Esophagus muscularis mucosa (tissue), 3 donors: ENCODE measurements around the gene PI4K2A.

ENCODE experiments used
- CTCF ChIP-seq, 3 experiments: fragments of 200-600 bp in 2 of 3; fragments of 450-650 bp in 1 of 3; sonication (generic) in 2 of 3; IDR thresholded peaks; one replicate each; pipeline ENCODE4 v1.5.1; 2017 to 2019; ENCODE audit warnings: antibody characterized with exemption in 3 of 3, mild to moderate bottlenecking in 2 of 3, moderate library complexity in 1 of 3
- POLR2AphosphoS5 ChIP-seq, 2 donors: sonication (generic); formaldehyde crosslinking; IDR thresholded peaks; one replicate each; pipeline ENCODE4 v1.6.1; 2017; ENCODE audit warnings: antibody characterized with exemption in 2 of 2

DNA sequence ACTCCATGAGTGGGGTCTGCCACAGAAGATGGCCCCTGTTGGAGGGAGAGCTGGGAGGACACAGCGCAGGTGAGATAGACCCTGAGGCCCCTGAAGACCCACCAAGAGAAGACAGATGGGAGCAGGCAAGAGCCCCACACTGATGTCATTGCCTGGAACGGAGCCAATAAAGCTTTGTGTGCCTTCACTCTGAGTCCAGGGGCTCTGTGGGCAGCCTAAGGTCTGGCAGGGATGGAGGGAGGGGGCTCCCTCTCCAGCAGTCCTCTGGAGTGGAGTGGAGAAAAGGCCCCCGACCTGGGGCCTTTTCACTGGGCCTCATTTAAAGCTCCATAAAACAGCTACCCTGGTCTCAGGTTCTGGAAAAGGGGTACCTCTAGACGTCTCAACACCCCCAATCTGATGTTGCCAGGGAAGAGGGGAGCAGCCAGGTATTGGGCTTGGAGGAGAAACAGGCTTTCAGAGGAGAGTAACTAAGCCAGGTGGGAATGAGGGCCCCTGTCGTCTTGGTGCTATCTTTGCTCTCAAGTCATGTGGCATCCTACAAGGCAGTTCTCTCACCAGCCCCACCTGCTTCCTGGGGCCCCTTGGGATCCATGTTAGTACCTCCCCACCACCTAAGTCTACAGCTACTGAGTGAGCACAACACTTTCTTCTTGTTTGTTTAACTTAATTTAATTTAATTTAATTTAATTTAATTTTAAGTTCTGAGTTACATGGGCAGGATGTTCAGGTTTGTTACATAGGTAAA, 49.5 kb upstream of the PI4K2A start:
- TF ChIP-seq CTCF (IDR thresholded peaks at IDR 0.05) (no peak), POLR2AphosphoS5 (IDR thresholded peaks at IDR 0.05) (no peak)
